Measurements from ENCODE around the gene AKT2.

GRCh38 chr19:40294560-40294959 is 9.4 kb upstream of the AKT2 start:
- TF ChIP-seq, protein P1, sequence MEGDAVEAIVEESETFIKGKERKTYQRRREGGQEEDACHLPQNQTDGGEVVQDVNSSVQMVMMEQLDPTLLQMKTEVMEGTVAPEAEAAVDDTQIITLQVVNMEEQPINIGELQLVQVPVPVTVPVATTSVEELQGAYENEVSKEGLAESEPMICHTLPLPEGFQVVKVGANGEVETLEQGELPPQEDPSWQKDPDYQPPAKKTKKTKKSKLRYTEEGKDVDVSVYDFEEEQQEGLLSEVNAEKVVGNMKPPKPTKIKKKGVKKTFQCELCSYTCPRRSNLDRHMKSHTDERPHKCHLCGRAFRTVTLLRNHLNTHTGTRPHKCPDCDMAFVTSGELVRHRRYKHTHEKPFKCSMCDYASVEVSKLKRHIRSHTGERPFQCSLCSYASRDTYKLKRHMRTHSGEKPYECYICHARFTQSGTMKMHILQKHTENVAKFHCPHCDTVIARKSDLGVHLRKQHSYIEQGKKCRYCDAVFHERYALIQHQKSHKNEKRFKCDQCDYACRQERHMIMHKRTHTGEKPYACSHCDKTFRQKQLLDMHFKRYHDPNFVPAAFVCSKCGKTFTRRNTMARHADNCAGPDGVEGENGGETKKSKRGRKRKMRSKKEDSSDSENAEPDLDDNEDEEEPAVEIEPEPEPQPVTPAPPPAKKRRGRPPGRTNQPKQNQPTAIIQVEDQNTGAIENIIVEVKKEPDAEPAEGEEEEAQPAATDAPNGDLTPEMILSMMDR (IDR thresholded peaks at IDR 0.05; ENCODE audit: insufficient read depth, low read depth, low read length), result no peak
- TF ChIP-seq EZH2 (IDR thresholded peaks at IDR 0.05; ENCODE audit: insufficient read depth, low read length), result no peak
